Middle frontal gyrus (tissue), 1 donor: Measurements from ENCODE around the gene SEMA6C.

Experiments
- DNase-seq: peaks from one replicate; pipeline ENCODE4 v3.0.0-alpha.2; 2015; ENCODE audit warnings: low spot score; ENCODE audit errors: extremely low spot score

The SEMA6C gene

DNA sequence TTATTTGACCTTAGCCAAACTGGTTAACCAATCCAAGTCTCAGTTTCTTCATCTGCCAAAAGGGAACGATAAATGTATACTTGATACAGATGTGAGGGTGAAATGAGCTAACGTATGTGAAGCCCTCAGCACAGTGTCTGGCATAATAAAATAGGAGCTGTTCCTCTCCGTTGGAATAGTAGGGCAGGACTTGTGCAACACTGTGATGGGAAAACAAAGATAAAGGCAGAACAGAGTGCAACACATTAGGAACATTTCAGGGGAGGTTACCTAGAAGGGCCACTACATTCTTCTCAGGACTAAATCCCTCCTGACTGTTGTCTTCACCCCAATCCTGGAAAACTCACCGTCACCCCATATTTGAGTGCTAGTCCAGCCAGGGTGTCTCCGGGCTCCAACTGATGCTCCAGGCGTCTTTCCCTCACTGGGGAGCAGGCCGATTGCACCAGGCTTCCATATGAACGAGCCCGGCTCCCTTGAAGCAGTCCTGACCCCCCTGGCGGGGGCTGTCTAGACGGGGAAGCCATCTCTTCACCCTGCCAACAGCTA lies 18.4 kb upstream of the SEMA6C start:
- DNase-seq: no peak

DNA sequence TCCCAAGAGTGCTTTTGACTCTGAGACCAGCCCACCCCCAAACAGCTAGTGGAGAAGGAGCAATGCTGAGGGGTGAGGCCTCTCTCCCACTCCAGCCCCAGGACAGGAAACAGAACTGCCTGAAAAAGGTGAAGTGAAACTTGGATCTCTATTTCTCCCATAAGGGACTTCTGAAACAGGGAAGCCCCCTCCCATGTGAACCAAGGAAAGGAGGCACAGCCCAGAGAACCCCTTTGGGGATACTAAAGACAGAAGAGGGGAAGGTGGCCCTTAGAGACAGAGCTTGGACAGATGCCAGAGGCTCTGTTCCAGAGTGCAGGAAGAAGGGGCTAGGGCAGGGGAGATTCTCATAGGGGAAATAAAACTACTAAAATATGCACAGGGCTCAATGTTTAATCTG lies 12.9 kb upstream of the SEMA6C start:
- DNase-seq: no peak

DNA sequence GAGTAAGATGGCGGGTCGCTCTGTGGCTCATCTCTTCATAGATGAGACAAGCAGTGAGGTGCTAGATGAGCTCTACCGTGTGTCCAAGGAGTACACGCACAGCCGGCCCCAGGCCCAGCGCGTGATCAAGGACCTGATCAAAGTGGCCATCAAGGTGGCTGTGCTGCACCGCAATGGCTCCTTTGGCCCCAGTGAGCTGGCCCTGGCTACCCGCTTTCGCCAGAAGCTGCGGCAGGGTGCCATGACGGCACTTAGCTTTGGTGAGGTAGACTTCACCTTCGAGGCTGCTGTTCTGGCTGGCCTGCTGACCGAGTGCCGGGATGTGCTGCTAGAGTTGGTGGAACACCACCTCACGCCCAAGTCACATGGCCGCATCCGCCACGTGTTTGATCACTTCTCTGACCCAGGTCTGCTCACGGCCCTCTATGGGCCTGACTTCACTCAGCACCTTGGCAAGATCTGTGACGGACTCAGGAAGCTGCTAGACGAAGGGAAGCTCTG lies 12.4 kb upstream of the SEMA6C start:
- DNase-seq: no peak

DNA sequence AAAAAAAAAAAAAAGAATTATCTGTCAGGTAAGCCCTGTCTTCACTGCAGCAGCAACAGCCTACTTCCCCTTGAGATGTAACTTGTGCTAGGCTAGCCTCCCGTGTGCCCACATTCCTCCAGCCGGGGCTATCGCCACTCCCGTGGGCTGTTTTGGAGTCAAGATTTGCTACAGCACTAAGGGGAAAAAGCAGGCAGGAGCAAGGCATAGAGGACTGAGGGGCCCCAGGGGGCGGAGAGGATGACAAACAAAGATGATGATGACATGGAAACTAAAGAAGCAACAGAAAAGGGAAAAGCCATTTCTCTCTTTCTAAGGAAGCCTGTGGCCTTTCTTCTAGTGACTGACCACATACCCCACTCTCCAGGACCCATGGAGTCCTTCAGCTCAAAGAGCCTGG lies 11.9 kb upstream of the SEMA6C start:
- no peak for DNase-seq

DNA sequence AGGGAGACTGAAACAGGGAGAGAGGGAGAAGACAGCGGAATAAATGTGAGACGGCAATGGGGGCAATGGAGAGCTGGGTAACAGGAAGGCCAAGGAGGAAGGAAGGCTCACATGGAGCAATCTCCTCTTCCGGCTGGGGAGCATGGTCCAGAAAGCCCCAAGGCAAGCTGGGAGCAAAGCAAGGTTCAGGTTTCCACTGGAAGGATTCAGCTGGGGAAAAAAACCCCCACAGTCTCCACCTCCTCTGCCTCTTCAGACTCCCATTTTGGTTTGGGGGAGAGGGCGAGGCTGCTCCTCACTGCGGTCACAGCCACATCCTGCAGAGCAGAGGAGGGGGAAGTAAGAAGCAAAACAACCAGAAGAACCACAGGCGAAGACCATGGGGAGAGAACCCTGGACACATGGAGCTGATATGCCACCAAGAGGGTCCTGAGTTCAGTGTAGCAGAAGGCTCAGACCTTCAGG lies 10.7 kb upstream of the SEMA6C start:
- DNase-seq: no peak

DNA sequence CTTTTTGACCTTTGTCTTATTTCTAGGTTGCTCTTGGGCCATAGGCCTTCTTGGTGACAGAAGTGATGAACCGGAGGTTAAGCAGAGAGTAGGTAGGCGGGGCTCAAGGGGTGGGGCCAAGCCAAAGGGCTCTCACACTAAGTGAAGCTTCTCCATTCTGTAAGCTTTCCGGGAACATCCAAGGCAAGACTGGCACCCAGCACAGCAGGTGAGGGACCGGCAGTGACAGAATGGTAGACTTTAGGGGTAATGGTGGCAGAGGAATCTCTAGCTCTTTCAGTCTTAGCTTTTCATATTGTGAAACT lies 10.0 kb upstream of the SEMA6C start, which contains the start of gene TNFAIP8L2:
TSS of gene TNFAIP8L2 (plus strand) at position 135 of the 305 bp plus-strand sequence. CDS start 2,049 bp downstream, outside the sequence.
- DNase-seq: no peak

DNA sequence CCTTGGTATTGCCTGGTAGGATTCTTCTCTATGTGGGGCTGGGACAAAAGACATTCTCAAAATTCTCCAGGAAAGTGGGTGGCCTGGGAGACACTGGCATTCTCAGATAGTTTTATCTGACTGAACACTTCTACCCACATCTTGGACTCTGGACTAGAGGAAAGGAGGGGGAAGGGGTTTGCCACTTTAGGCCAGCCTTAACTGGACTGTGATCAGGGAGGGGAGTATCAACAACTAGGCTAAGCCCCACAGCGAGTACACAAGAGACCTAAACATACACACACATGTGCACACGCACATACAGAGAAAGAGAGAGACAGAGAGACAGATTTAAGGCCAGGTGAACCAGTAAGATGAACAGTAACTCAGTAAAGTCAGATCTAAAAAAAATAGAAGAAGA lies 1.2 kb upstream of the SEMA6C start:
- no peak for DNase-seq

DNA sequence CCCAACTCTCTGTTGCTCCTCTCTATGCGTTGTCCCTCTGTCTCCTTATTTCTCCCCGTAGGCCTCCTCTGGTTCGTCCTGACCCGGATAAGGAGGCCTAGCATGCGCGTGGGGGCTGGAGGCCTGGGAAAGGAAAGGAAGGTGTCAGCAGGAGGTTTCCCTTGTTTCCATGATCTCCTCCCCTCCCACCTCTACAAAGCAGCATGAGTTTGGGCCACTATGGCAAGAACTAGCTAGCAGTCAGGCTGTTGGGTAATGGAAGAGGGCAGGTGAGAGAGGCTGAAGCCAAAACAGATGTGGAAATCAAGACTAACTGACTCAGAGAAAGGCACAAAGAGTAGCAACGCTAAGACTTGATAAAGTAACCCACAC lies 687 bp upstream of the SEMA6C start:
- DNase-seq: no peak

DNA sequence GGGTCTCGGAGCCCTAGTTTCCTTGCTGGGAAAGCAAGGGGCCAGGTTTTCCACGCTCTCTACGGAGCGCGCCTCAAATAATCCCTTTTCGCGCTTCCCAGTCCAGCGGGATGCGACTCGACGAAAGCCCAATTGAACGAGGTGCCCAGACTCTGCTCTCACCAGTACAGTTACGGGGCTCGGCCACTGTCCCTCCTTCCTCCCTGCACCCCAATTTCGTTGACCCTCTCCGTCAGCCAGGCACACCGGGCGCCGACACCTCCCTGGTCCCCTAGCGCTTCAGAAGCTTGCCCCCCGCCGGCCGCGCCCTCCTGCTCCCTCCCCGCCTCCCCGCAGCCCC lies 389 bp downstream of the SEMA6C start:
- DNase-seq: no peak

DNA sequence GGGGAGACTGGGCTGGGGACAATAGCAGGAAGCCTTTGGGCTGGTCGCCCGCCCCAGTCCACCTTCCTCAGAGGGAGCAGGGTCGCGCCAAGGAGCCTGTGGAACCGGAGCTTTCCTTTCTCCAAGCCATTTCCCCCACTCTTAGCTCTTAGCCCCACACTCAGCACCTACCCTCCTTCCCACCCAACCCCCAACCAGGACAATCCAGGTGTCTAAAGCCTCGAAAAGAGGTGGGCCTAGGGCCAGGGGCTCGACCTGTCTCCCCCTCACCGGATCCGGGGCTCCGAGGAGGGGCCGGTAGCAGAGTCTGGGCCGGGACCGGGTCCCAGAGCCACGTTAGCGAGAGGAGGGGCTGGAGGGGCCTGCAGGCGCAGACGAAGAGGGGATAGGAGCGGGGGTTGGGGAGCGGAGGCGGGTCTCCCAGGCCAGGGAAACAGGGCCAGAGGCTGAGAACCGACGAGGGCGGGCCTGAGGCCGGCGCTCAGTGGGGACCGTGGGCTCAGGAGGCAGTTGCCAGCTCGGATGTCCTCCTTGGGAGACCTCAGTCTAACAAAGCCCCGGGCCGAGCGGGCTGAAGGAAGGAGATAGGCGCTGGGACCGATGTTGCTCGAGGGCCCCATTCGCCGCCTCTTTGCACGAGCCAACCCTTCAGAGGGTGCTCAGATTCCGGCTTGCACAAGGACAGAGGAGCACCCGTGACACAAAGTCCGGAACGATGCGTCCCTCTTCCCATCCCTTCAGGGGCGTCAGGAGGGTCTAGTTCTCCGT lies 943 bp downstream of the SEMA6C start:
- DNase-seq: no peak

DNA sequence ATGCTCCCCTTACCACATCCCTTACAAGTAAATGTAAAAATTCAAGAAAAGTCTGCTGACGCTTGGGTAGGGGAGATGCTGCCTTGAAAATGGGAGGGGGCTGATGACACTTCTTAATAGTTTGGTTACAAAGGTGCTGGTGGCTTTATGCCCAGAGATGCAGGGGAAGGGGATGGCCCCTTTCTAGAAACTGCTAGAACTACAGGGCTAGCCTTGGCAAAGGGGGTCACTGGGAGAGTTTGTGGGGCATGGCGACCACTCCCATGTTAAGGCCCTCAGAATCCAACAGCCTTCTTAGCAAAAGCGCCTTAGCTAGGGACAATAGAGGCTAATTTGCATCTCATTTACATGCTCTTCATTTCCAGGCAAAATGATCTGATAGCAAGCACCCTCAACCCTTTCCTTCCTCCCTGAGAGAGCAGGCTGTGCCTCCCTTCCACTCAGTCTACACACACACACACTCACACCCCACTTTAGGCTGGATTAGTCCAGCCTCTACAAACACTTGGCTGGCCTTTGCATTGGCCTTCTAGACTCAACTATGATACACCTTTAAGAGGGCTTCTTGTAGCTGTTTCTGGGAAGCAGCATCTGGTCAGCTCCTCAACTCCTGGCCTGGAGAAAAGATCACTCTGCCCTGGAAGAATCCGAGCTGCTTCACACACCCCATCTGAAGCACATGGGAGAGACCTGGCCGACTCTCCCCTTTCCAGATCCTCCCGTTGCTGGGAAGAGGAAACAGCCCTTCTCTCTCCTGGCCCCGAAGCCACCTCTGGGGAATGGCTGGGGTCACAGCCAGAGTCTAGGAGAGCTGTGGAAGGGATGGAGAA lies 1.7 kb downstream of the SEMA6C start:
- DNase-seq: no peak

DNA sequence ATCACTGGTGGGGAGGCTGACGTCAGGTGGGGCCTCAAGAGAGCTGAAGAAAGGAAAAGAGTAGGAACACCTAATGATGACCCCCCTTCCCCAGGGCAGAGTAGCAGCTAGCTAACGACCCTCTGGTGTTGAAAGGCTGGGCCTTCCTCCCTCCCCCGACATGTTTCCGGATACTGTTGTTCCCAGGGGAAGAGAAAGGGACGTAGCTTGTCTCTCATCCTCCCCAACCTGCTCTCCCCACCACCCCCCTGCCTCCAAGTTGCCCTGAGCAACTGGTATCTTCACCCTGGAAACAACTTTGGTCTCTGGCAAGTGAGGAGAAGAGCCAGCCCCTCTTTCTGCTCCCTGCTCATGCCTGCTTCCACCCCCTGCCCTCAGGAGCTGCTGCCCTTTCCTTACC lies 2.4 kb downstream of the SEMA6C start:
- DNase-seq: no peak

DNA sequence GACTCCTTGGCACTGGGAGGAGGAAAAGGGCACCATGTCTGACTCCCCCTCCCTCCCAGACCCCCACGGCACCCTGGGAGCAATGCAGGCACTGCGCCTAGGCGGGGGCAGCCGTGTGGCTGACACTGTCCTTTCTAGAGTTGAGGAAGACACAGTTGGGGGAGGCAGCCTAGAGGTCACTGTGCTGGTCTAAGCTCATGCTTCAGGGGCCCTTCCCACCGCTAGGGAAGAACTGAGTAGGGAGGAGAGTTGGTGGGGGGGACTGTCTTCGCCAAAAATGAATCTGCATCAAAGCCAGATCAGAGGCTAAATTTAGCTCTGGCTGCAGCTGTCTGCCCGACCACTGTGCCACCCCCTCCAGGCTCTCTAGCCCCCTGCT lies 3.4 kb downstream of the SEMA6C start:
- no peak for DNase-seq

DNA sequence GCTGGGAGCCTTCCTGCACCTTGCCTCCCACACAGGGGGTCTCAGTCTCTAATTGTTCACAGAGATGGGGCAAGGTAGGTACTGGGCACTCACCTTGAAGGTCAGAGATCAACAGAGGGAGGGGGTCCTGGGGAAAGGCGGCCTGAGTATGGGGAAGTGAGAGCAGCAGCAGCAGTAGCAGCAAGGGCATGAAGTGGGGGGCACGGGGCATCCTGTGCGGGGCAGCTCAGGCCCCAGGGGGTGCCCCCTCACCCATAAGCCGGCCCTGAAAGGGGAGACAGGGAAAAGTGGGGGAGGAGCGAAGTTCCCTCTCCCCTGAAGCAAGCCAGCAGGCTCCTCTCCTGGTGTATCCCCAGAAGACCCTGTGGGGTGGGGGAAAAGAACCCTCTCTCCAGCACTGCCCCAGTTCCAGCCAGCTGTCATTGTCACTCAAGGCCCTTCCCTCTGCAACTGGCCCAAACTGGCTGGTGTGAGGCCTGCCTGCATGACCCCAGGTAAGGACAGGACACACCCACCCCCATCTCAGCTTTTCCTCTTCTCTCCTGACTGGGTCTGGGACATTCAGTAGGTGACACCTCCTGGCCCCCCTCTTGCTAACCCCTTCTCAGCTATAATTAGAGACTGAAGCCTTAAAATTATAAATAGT lies 3.9 kb downstream of the SEMA6C start:
- DNase-seq: no peak

DNA sequence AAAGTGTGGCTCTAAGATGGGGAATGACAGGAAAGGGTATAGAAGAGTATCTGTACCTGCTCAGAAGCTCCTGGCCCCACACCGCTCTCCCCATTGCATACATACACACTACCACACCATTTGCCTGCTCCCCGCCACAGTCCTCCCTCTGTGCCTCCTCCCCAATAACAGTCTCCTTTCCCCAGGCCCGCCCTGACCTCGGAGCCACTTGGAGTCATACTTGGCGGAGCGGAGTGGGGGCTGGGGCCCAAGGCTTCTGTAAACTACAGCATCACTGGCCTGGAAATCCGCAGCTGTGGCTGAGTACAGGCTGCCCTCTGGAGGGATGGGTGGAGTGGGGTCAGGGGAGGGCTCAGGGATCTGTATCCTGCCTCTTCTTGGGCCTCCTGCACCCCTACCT lies 8.6 kb downstream of the SEMA6C start:
- no peak for DNase-seq

DNA sequence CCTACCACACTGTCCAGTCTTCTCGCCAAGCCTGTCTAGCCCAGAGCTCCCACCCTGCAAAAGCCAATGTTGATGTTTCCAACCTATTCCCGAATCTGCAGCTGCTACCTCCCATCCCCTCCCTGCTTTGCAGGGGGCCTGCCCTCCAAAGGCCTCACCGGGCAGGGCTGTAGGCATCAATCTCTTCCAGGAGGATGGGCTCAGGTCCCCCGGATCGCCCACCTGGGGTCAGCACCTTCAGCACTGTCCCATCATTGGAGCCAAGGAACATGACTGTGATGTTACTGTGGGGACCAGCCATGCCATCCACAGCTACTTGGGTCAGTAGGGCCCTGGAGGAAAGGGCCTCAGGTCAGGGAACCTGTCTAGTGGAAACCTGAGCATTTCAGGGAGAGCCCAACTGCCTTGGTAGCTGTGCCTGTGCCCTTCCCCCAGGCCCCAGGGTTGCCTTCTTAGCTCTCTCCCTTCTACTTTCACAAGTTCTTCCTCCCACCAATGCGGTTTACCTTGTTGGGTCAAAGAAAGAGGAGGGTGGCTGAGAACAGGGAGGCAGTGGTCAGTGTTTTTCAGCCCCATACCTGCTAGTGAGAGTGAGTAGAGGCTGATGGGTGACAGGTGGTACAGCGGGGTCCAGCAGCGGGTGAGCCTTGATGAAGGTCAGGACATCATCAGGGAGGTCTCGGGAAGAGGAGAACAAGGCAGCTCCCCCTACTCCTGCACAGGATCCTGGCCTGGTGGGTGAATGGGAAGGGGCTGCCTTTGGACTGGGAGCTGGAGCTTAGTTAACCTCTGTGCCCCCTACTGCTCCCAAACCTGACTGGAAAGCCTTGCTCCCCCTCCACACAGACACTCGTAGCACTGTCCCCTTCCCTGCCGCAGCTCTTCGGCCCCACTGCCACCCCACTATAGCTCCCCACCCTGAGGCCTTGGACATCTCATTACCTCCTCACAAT lies 10.7 kb downstream of the SEMA6C start:
- DNase-seq: no peak

DNA sequence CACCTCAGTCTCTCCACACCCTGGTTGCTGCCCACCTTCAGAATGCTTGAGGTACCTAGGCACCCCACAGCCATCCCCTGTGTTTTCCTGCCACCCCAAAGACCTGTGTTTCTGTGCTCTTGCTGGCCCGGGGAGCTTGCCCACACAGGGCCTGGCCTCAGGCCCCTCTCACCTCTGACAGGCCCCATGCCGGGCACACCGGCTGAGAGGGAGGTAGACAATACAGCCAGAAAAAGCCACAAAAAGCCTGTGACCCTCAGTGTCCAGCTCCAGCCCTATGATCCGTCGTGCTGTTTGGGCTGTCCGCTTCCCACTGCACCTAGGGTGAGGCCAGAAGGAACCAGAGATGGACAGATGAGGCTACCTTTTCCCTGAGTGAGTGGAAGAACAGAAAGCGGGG lies 11.4 kb downstream of the SEMA6C start:
- DNase-seq: no peak

DNA sequence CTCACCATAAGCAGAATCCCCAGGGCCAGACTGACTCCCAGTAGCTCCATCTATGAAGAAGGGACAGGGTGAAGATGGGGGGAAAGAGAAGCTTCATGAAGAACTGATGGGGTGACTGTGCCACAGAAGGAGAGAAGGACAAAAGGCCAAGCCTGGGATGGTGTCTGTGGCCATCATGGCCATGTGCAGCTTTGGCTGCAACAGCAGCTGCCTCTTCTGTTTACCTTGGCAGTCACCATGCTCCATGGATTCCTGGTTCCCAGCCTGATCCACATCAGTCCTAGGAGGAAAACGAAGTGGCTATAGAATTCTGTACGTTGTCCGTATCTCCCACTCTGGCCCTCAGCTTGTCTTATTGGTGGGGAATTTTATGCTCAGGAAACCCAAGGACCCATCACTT lies 12.0 kb downstream of the SEMA6C start:
- no peak for DNase-seq

DNA sequence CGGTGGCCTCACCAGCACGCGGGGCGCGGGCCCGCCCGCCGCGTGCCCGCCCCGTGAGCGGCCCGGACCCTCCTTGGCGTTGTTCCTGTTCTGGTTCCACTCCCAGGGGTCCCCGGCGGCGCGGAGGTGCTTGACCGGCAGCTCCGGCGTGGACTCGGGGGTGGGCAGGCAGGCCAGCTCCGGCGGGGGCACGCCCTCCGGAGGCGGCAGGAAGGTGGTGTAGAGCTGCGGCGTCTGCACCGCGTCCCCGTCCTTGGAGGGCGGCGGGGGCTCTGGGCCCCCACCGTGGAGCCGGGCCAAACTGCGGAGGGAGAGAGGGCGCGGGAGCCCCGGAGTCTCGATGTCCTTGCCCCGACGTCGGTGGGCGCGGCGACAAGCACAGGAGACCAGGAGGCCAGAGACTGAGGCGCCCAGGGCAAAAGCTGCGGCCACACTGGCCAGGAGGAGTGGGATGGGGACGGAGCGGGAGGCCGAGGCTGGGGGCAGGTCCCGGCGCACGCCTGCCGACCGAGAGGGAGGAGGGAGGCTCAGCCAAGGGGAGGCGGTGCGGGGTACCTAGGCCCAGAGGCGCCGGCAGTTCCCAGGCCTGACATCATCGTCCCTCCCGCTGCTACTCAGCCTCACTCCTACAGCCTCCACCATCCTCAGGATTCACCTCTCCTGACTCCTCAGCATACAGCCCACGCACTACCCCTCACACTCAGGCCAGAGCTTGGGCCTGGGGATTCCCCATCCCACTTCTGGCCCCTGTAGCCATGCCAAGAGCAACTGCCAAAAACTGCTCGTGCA lies 13.2 kb downstream of the SEMA6C start:
- DNase-seq: no peak
